Neural crest cell (in vitro differentiated cells): ENCODE measurements around the gene NUP42. TPM values are rescaled to one million over a fixed set of nuclear protein-coding genes. Genes with fewer than 3 reads are reported as not detected.
A peak's percentile ranks its signal among the peaks of the same experiment; 100 is the strongest.
"Not testable (repeated sequence)": the region's sequence is repeated elsewhere in the genome, so short reads cannot be mapped to it uniquely, and the experiment has no call there.

Experiments used
- DNase-seq: peaks from one replicate; pipeline ENCODE4 v3.0.0; 2021; ENCODE audit warnings: low read depth, mixed read lengths, low spot score
- H3K27ac Mint-ChIP-seq: one replicate; pipeline ENCODE4 v1.8.0; 2021; ENCODE audit warnings: mild to moderate bottlenecking, mixed read lengths; ENCODE audit not compliant: unreplicated experiment
- H3K27me3 Mint-ChIP-seq: 2 replicates; pipeline ENCODE4 v1.8.0; 2021; ENCODE audit warnings: low read depth, mild to moderate bottlenecking, mixed read lengths
- H3K36me3 Mint-ChIP-seq: 2 replicates; pipeline ENCODE4 v1.8.0; 2021; ENCODE audit warnings: low read depth, mild to moderate bottlenecking, mixed read lengths
- H3K4me1 Mint-ChIP-seq: 2 replicates; pipeline ENCODE4 v1.8.0; 2021; ENCODE audit warnings: mixed read lengths
- H3K4me3 Mint-ChIP-seq: one replicate; pipeline ENCODE4 v1.8.0; 2021; ENCODE audit warnings: mild to moderate bottlenecking, mixed read lengths
- H3K9me3 Mint-ChIP-seq: 2 replicates; pipeline ENCODE4 v1.8.0; 2021; ENCODE audit warnings: mixed read lengths
- CTCF ChIP-seq: fragments of 200-600 bp; sonication (generic); conservative IDR thresholded peaks from 2 replicates; pipeline ENCODE4 v1.5.0; 2021; ENCODE audit warnings: antibody characterized with exemption, mild to moderate bottlenecking
- total RNA-seq: library from RNA; stranded (reverse); gene quantifications from 2 replicates; pipeline ENCODE4 v1.2.1, GENCODE V29; 2021

The NUP42 gene
- total RNA-seq, 1 donor from 2014 or later = 50.3 TPM

GRCh38 chr7:23185980-23186379 is 4.1 kb downstream of the NUP42 start:
- H3K27ac Mint-ChIP-seq = no peak overlapping the region
- no peaks in the 10 kb centered on the region for H3K27me3 Mint-ChIP-seq
- no peak for DNase-seq
- no peak overlapping the region for H3K4me3 Mint-ChIP-seq
- H3K4me1 Mint-ChIP-seq = peaks cover 26% of the 10 kb centered on the region
- no peak for TF ChIP-seq CTCF
- H3K36me3 Mint-ChIP-seq = peaks cover 6% of the 10 kb centered on the region
- no peaks in the 10 kb centered on the region for H3K9me3 Mint-ChIP-seq

GRCh38 chr7:23191022-23191421 is 9.2 kb downstream of the NUP42 start:
- H3K27ac Mint-ChIP-seq = no peak overlapping the region
- DNase-seq = no peak
- H3K9me3 Mint-ChIP-seq = peaks cover 6% of the 10 kb centered on the region
- no peaks in the 10 kb centered on the region for H3K27me3 Mint-ChIP-seq
- peaks cover 19% of the 10 kb centered on the region for H3K36me3 Mint-ChIP-seq
- no peak overlapping the region for H3K4me3 Mint-ChIP-seq
- no peak for TF ChIP-seq CTCF
- H3K4me1 Mint-ChIP-seq = no peaks in the 10 kb centered on the region

GRCh38 chr7:23193650-23194227 is 11.9 kb downstream of the NUP42 start:
- not testable (repeated sequence) for H3K27ac Mint-ChIP-seq, DNase-seq, H3K27me3 Mint-ChIP-seq, H3K9me3 Mint-ChIP-seq, H3K4me1 Mint-ChIP-seq, H3K4me3 Mint-ChIP-seq
- H3K36me3 Mint-ChIP-seq = peaks cover 29% of the 10 kb centered on the region

GRCh38 chr7:23196306-23196705 is 14.5 kb downstream of the NUP42 start:
- Mint-ChIP-seq H3K4me1 (peaks cover 5% of the 10 kb centered on the region), H3K4me3 (no peak overlapping the region), H3K27ac (no peak overlapping the region), H3K27me3 (no peaks in the 10 kb centered on the region), H3K36me3 (peaks cover 29% of the 10 kb centered on the region), H3K9me3 (peaks cover 6% of the 10 kb centered on the region)
- TF ChIP-seq CTCF = no peak
- no peak for DNase-seq

GRCh38 chr7:23197745-23198144 is 15.9 kb downstream of the NUP42 start:
- not testable (repeated sequence) for H3K4me3 Mint-ChIP-seq, H3K27me3 Mint-ChIP-seq, H3K4me1 Mint-ChIP-seq, DNase-seq, H3K9me3 Mint-ChIP-seq
- peak overlapping the region; percentile 78 for H3K27ac Mint-ChIP-seq
- peaks cover 25% of the 10 kb centered on the region for H3K36me3 Mint-ChIP-seq

GRCh38 chr7:23200331-23200730 is 18.5 kb downstream of the NUP42 start:
- Mint-ChIP-seq H3K9me3 (no peaks in the 10 kb centered on the region), H3K27ac (no peak overlapping the region), H3K27me3 (no peaks in the 10 kb centered on the region), H3K4me1 (peaks cover 5% of the 10 kb centered on the region), H3K4me3 (no peak overlapping the region), H3K36me3 (peaks cover 21% of the 10 kb centered on the region)
- TF ChIP-seq CTCF = no peak
- DNase-seq = no peak
